Neuronal stem cell (in vitro differentiated cells): Measurements from ENCODE around the gene KLF8.

Experiments
- DNase-seq: peaks from one replicate; pipeline ENCODE4 v3.0.0-alpha.2; 2013; ENCODE audit warnings: low spot score
- H2AFZ ChIP-seq: one replicate; pipeline ENCODE4 v1.6.1; 2013; ENCODE audit warnings: mild to moderate bottlenecking, low read length, inconsistent platforms
- H2AK5ac ChIP-seq: 2 replicates; pipeline ENCODE4 v1.6.1; 2013; ENCODE audit warnings: low read depth, mild to moderate bottlenecking, inconsistent platforms, low read length, moderate library complexity, mixed read lengths
- H2BK120ac ChIP-seq: 2 replicates; pipeline ENCODE4 v1.6.1; 2013; ENCODE audit warnings: low read depth, mild to moderate bottlenecking, inconsistent platforms, low read length, moderate library complexity, mixed read lengths
- H2BK12ac ChIP-seq: one replicate; pipeline ENCODE4 v1.6.1; 2013; ENCODE audit warnings: low read length, inconsistent platforms
- H2BK15ac ChIP-seq: 2 replicates; pipeline ENCODE4 v1.6.1; 2013; ENCODE audit warnings: mild to moderate bottlenecking, low read length, inconsistent platforms, mixed read lengths
- H2BK5ac ChIP-seq: one replicate; pipeline ENCODE4 v1.6.1; 2013; ENCODE audit warnings: inconsistent platforms, mild to moderate bottlenecking, low read length, moderate library complexity
- H3K14ac ChIP-seq: one replicate; pipeline ENCODE4 v1.6.1; 2013; ENCODE audit warnings: low read length, inconsistent platforms
- H3K18ac ChIP-seq: 2 replicates; pipeline ENCODE4 v1.6.1; 2013; ENCODE audit warnings: low read length, inconsistent platforms
- H3K23ac ChIP-seq: 2 replicates; pipeline ENCODE4 v1.6.1; 2013; ENCODE audit warnings: low read depth, mild to moderate bottlenecking, mixed read lengths, low read length, inconsistent platforms; ENCODE audit not compliant: poor library complexity
- H3K27ac ChIP-seq: replicated peaks from 3 replicates; pipeline ENCODE4 v1.5.1; 2013; ENCODE audit warnings: low read length, inconsistent platforms
- H3K27me3 ChIP-seq, 3 experiments: 2 replicates each; pipeline ENCODE4 v1.6.1; 2013; ENCODE audit warnings: low read length in 3 of 3, mild to moderate bottlenecking in 2 of 3, inconsistent platforms in 1 of 3, low read depth in 1 of 3, mixed read lengths in 1 of 3, moderate library complexity in 1 of 3; ENCODE audit not compliant: control insufficient read depth in 3 of 3, insufficient read depth in 3 of 3
- H3K36me3 ChIP-seq, 2 donors: replicated peaks in 1 of 2; 2 replicates each; pipeline ENCODE4 v1.6.1; 2013; ENCODE audit warnings: low read length in 2 of 2; ENCODE audit not compliant: control insufficient read depth in 2 of 2, insufficient read depth in 2 of 2
- H3K4ac ChIP-seq: 2 replicates; pipeline ENCODE4 v1.6.1; 2013; ENCODE audit warnings: inconsistent platforms, mild to moderate bottlenecking, low read length, moderate library complexity
- H3K4me1 ChIP-seq, 2 donors: 1 replicate in 1 of 2; 2 replicates in 1 of 2; pipeline ENCODE4 v1.6.1; 2013; ENCODE audit warnings: low read length in 2 of 2, low read depth in 1 of 2; ENCODE audit not compliant: control insufficient read depth in 2 of 2, insufficient read depth in 1 of 2
- H3K4me2 ChIP-seq: one replicate; pipeline ENCODE4 v1.6.1; 2013; ENCODE audit warnings: mild to moderate bottlenecking, low read length, inconsistent platforms; ENCODE audit not compliant: insufficient read depth, poor library complexity, severe bottlenecking
- H3K4me3 ChIP-seq, 2 donors: 2 replicates each; pipeline ENCODE4 v1.5.1; 2013; ENCODE audit warnings: low read length in 2 of 2, mild to moderate bottlenecking in 2 of 2, inconsistent platforms in 1 of 2, moderate library complexity in 1 of 2
- H3K79me1 ChIP-seq: one replicate; pipeline ENCODE4 v1.6.1; 2013; ENCODE audit warnings: low read depth, mild to moderate bottlenecking, inconsistent platforms, low read length, moderate library complexity
- H3K9ac ChIP-seq: one replicate; pipeline ENCODE4 v1.6.1; 2013; ENCODE audit warnings: mild to moderate bottlenecking, low read depth, low read length, inconsistent platforms; ENCODE audit not compliant: poor library complexity
- H3K9me3 ChIP-seq, 2 donors: replicated peaks in 1 of 2; 2 replicates each; pipeline versions ENCODE3 to v1.6.1; 2013; ENCODE audit warnings: low read length in 2 of 2, mild to moderate bottlenecking in 2 of 2, inconsistent platforms in 1 of 2, low read depth in 1 of 2, mixed read lengths in 1 of 2, moderate library complexity in 1 of 2; ENCODE audit not compliant: control insufficient read depth in 2 of 2, insufficient read depth in 1 of 2
- H4K8ac ChIP-seq: one replicate; pipeline ENCODE4 v1.6.1; 2013; ENCODE audit warnings: low read depth, mild to moderate bottlenecking, inconsistent platforms, low read length, moderate library complexity
- H4K91ac ChIP-seq: one replicate; pipeline ENCODE4 v1.6.1; 2013; ENCODE audit warnings: low read length, low read depth, mild to moderate bottlenecking, inconsistent platforms; ENCODE audit not compliant: poor library complexity
- WGBS, 2 donors: extraction: QIAGEN DNeasy Blood & Tissue Kit; methylation state at CpG; one replicate each; pipeline ENCODE4 v1.1.7; 2013; ENCODE audit warnings: missing lambda C conversion rate in 2 of 2, mixed read lengths in 1 of 2; ENCODE audit not compliant: insufficient read length in 2 of 2, insufficient replicate concordance in 1 of 2; ENCODE audit errors: extremely low coverage in 2 of 2; 5-methylcytosine and 5-hydroxymethylcytosine counted together

Gene KLF8

DNA sequence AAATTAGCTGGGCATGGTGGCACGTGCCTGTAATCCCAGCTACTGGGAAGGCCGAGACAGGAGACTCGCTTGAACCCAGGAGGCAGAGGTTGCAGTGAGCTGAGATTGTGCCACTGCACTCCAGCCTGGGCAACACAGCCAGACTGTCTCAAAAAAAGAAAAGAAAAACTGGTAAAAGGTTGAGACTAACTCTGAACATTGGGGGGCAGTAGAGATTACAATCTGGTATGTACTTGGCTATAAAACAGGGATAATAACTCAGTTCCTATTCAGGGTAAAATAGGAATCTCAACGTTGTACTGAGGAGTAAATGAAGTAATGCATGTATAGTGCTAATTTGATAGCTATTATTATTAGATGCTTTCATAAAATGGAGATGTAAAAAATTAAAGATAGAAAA lies 12.5 kb upstream of the KLF8 start:
- Histone ChIP-seq H3K18ac (no peak overlapping the region), H3K79me1 (no peaks in the 10 kb centered on the region), H2BK12ac (no peak overlapping the region), H3K36me3 (no peaks in the 10 kb centered on the region), H3K4me2 (no peak overlapping the region), H2AK5ac (no peak overlapping the region), H3K27me3 (no peaks in the 10 kb centered on the region), H2BK15ac (no peak overlapping the region), H3K14ac (no peak overlapping the region), H3K9ac (no peak overlapping the region), H4K8ac (no peak overlapping the region), H3K4me1 (no peaks in the 10 kb centered on the region), H3K4ac (no peak overlapping the region), H3K23ac (no peak overlapping the region), H2BK5ac (no peak overlapping the region), H3K27ac (no peak overlapping the region), H3K9me3 (no peaks in the 10 kb centered on the region), H3K4me3 (no peak overlapping the region), H2AFZ (no peak overlapping the region), H4K91ac (no peak overlapping the region), H2BK120ac (no peak overlapping the region)
- WGBS, 2 donors = no CpG with 5 or more reads among the region's 4 CpGs
- no peak for DNase-seq

DNA sequence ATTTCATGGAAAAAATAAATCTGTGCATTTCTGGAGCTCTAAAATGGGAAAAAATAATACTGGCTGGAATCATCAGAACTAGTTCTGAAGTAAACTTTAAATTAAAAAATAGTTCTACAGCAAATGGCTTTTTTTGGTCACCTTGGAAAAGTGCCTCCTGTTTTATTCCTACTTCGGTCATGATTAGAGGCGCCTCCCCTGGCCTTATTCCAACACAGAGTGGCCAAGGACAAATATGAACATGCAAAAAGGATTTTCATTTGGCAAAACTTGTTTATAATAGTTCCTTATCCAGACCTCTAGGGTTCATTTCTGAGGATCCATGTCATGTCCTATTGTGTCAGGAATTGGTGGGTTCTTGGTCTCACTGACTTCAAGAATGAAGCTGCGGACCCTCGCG lies 11.1 kb upstream of the KLF8 start:
- Histone ChIP-seq H4K8ac (no peak overlapping the region), H3K27me3 (no peaks in the 10 kb centered on the region), H3K23ac (no peak overlapping the region), H3K4me2 (no peak overlapping the region), H2BK12ac (no peak overlapping the region), H3K4me3 (no peak overlapping the region), H3K36me3 (no peaks in the 10 kb centered on the region), H2BK15ac (no peak overlapping the region), H3K9me3 (no peaks in the 10 kb centered on the region), H2AFZ (no peak overlapping the region), H3K18ac (no peak overlapping the region), H2BK120ac (no peak overlapping the region), H3K9ac (no peak overlapping the region), H2AK5ac (no peak overlapping the region), H2BK5ac (no peak overlapping the region), H3K4ac (no peak overlapping the region), H3K79me1 (no peaks in the 10 kb centered on the region), H3K27ac (no peak overlapping the region), H4K91ac (no peak overlapping the region), H3K4me1 (no peaks in the 10 kb centered on the region), H3K14ac (no peak overlapping the region)
- WGBS, 2 donors = no CpG with 5 or more reads among the region's 5 CpGs
- no peak for DNase-seq

DNA sequence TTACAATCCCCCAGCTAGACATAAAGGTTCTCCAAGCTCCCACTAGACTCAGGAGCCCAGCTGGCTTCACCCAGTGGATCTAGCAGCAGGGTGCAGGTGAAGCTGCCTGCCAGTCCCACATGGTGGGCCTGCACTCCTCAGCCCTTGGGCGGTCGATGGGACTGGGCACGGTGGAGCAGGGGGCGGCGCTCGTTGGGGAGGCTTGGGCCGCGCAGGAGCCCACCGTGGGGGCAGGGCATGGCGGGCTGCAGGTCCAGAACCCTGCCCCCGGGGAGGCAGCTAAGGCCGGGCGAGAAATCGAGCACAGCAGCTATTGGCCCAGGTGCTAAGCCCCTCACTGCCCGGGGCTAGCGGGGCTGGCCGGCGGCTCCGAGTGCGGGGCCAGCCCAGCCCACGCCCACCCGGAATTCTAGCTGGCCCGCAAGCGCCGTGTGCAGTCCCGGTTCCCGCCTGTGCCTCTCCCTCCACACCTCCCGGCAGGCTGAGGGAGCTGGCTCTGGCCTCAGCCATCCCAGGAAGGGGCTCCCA lies 9.6 kb upstream of the KLF8 start:
- no peaks in the 10 kb centered on the region for H3K4me1 ChIP-seq
- H4K91ac ChIP-seq = no peak overlapping the region
- DNase-seq = no peak

DNA sequence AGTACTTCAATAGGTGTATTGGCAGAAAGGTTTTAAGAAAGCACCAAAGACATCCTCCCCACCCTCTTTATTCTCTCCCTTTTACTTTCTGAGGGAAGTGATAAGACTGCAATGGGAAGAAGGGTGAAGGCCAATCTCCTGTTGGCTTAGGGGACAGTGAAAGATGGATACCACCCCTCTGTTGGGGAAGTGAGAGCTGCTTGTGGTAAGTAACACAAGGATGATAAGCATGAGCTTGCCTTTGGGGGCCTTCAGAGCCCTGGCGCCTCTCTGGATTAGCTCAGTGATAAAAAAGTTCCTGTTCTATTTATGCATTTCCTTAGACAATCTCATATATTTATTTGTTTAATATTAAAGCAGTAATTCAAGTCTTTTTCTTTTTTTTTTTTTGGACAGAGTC lies 5.2 kb upstream of the KLF8 start:
- Histone ChIP-seq H3K27ac (no peak overlapping the region), H3K18ac (no peak overlapping the region), H3K27me3 (no peaks in the 10 kb centered on the region), H2BK15ac (no peak overlapping the region), H2BK5ac (no peak overlapping the region), H3K4me2 (no peak overlapping the region), H3K4me3 (no peak overlapping the region), H2BK120ac (no peak overlapping the region), H2AFZ (no peak overlapping the region), H3K4ac (no peak overlapping the region), H2AK5ac (no peak overlapping the region), H3K4me1 (no peaks in the 10 kb centered on the region), H4K91ac (no peak overlapping the region), H3K14ac (no peak overlapping the region), H4K8ac (no peak overlapping the region), H3K23ac (no peak overlapping the region), H3K79me1 (no peaks in the 10 kb centered on the region), H2BK12ac (no peak overlapping the region), H3K9ac (no peak overlapping the region), H3K9me3 (no peaks in the 10 kb centered on the region), H3K36me3 (no peaks in the 10 kb centered on the region)
- DNase-seq = no peak
- no CpG with 5 or more reads among the region's 1 CpG for WGBS, 2 donors

More for the DNA sequence above, 9.6 kb upstream of the KLF8 start:
- H3K23ac ChIP-seq = no peak overlapping the region
- H2BK5ac ChIP-seq = no peak overlapping the region
- H3K27ac ChIP-seq = no peak overlapping the region
- H3K27me3 ChIP-seq = no peaks in the 10 kb centered on the region
- H3K4me2 ChIP-seq = no peak overlapping the region
- H2BK12ac ChIP-seq = no peak overlapping the region
- no CpG with 5 or more reads among the region's 28 CpGs for WGBS, 2 donors
- H3K36me3 ChIP-seq = no peaks in the 10 kb centered on the region
- H2BK120ac ChIP-seq = no peak overlapping the region
- H3K79me1 ChIP-seq = no peaks in the 10 kb centered on the region
- no peak overlapping the region for H4K8ac ChIP-seq
- H3K9ac ChIP-seq = no peak overlapping the region
- no peak overlapping the region for H2AK5ac ChIP-seq
- H3K9me3 ChIP-seq = no peaks in the 10 kb centered on the region
- no peak overlapping the region for H2AFZ ChIP-seq
- no peak overlapping the region for H2BK15ac ChIP-seq
- H3K4me3 ChIP-seq = no peak overlapping the region
- H3K4ac ChIP-seq = no peak overlapping the region
- H3K14ac ChIP-seq = no peak overlapping the region
- H3K18ac ChIP-seq = no peak overlapping the region
